Measurements from ENCODE around the gene ROBO1. TPM values are rescaled to one million over a fixed set of nuclear protein-coding genes. Genes with fewer than 3 reads are reported as not detected.

ROBO1 gene
- polyA plus RNA-seq, 4 donors = 0.81 to 12.2 (median 2.6) TPM

- WGBS, 3 donors = 79 to 88% (median 82%) methylated on average over 2 of the region's 2 CpGs
- no peaks in the 10 kb centered on the region for H3K4me1 ChIP-seq (ENCODE audit: control insufficient read depth in 3 of 3, insufficient read depth in 2 of 3, low read depth in 1 of 3, low read length in 2 of 3)
- no peak for DNase-seq
- no peaks in the 10 kb centered on the region for H3K9me3 ChIP-seq (ENCODE audit: control insufficient read depth in 2 of 2, insufficient read depth in 1 of 2, low read depth in 1 of 2, low read length in 1 of 2)
- H3K27ac ChIP-seq (ENCODE audit: low read depth in 1 of 3, low read length in 2 of 3) = no peak overlapping the region
- no peak for FAIRE-seq
- no peak overlapping the region for H3K4me3 ChIP-seq (ENCODE audit: low read depth in 1 of 3, low read length in 3 of 3)
- H3K36me3 ChIP-seq (ENCODE audit: control insufficient read depth in 3 of 3, insufficient read depth in 2 of 3, low read depth in 1 of 3, low read length in 3 of 3) = no peaks in the 10 kb centered on the region
- H3K27me3 ChIP-seq (ENCODE audit: control insufficient read depth in 3 of 3, insufficient read depth in 3 of 3, low read length in 3 of 3) = no peaks in the 10 kb centered on the region
These were observed 512.1 kb downstream of the ROBO1 start for GRCh38 chr3:79255702-79256101.

GRCh38 chr3:79255292-79255691, 512.5 kb downstream of the ROBO1 start:
- no peak overlapping the region for H3K27ac ChIP-seq (ENCODE audit: low read depth in 1 of 3, low read length in 2 of 3)
- 81 to 95% (median 88%) methylated on average over 5 of the region's 5 CpGs for WGBS, 3 donors
- no peaks in the 10 kb centered on the region for H3K9me3 ChIP-seq (ENCODE audit: control insufficient read depth in 2 of 2, insufficient read depth in 1 of 2, low read depth in 1 of 2, low read length in 1 of 2)
- no peaks in the 10 kb centered on the region for H3K4me1 ChIP-seq (ENCODE audit: control insufficient read depth in 3 of 3, insufficient read depth in 2 of 3, low read depth in 1 of 3, low read length in 2 of 3)
- H3K27me3 ChIP-seq (ENCODE audit: control insufficient read depth in 3 of 3, insufficient read depth in 3 of 3, low read length in 3 of 3) = no peaks in the 10 kb centered on the region
- no peak overlapping the region for H3K4me3 ChIP-seq (ENCODE audit: low read depth in 1 of 3, low read length in 3 of 3)
- H3K36me3 ChIP-seq (ENCODE audit: control insufficient read depth in 3 of 3, insufficient read depth in 2 of 3, low read depth in 1 of 3, low read length in 3 of 3) = no peaks in the 10 kb centered on the region
- DNase-seq = no peak
- no peak for FAIRE-seq

- no peak overlapping the region for H3K4me3 ChIP-seq (ENCODE audit: low read depth in 1 of 3, low read length in 3 of 3)
- FAIRE-seq (no peak), DNase-seq (no peak)
- no peaks in the 10 kb centered on the region for H3K4me1 ChIP-seq (ENCODE audit: control insufficient read depth in 3 of 3, insufficient read depth in 2 of 3, low read depth in 1 of 3, low read length in 2 of 3)
- WGBS, 3 donors = 74 to 85% (median 75%) methylated on average over 4 of the region's 4 CpGs
- H3K27me3 ChIP-seq (ENCODE audit: control insufficient read depth in 3 of 3, insufficient read depth in 3 of 3, low read length in 3 of 3) = no peaks in the 10 kb centered on the region
- H3K27ac ChIP-seq (ENCODE audit: low read depth in 1 of 3, low read length in 2 of 3) = no peak overlapping the region
- no peaks in the 10 kb centered on the region for H3K9me3 ChIP-seq (ENCODE audit: control insufficient read depth in 2 of 2, insufficient read depth in 1 of 2, low read depth in 1 of 2, low read length in 1 of 2)
- no peaks in the 10 kb centered on the region for H3K36me3 ChIP-seq (ENCODE audit: control insufficient read depth in 3 of 3, insufficient read depth in 2 of 3, low read depth in 1 of 3, low read length in 3 of 3)
These were observed 514.1 kb downstream of the ROBO1 start for GRCh38 chr3:79253704-79254103.

GRCh38 chr3:79253271-79253670, 514.5 kb downstream of the ROBO1 start:
- H3K27me3 ChIP-seq (ENCODE audit: control insufficient read depth in 3 of 3, insufficient read depth in 3 of 3, low read length in 3 of 3) = no peaks in the 10 kb centered on the region
- H3K9me3 ChIP-seq (ENCODE audit: control insufficient read depth in 2 of 2, insufficient read depth in 1 of 2, low read depth in 1 of 2, low read length in 1 of 2) = no peaks in the 10 kb centered on the region
- H3K36me3 ChIP-seq (ENCODE audit: control insufficient read depth in 3 of 3, insufficient read depth in 2 of 3, low read depth in 1 of 3, low read length in 3 of 3) = no peaks in the 10 kb centered on the region
- no peak overlapping the region for H3K27ac ChIP-seq (ENCODE audit: low read depth in 1 of 3, low read length in 2 of 3)
- 54 to 70% (median 59%) methylated on average over 2 of the region's 2 CpGs for WGBS, 3 donors
- FAIRE-seq = no peak
- no peak overlapping the region for H3K4me3 ChIP-seq (ENCODE audit: low read depth in 1 of 3, low read length in 3 of 3)
- H3K4me1 ChIP-seq (ENCODE audit: control insufficient read depth in 3 of 3, insufficient read depth in 2 of 3, low read depth in 1 of 3, low read length in 2 of 3) = no peaks in the 10 kb centered on the region
- no peak for DNase-seq

DNA sequence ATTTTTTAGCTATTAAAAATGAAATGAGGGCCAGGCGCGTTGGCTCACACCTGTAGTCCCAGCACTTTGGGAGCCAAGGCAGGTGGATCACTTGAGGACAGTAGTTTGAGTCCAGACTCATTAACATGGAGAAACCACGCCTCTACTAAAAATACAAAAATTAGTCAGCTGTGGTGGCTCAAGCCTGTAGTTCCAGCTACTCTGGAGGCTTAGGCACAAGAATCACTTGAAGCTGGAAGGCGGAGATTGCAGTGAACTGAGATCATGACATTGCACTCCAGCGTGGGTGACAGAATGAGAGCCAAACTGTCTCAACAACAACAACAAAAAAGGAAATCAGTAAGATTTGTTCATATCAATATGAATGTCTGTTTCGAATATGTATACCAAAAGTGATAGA, 517.1 kb downstream of the ROBO1 start:
- Histone ChIP-seq H3K9me3 (ENCODE audit: control insufficient read depth in 2 of 2, insufficient read depth in 1 of 2, low read depth in 1 of 2, low read length in 1 of 2) (no peaks in the 10 kb centered on the region), H3K27me3 (ENCODE audit: control insufficient read depth in 3 of 3, insufficient read depth in 3 of 3, low read length in 3 of 3) (no peaks in the 10 kb centered on the region), H3K4me3 (ENCODE audit: low read depth in 1 of 3, low read length in 3 of 3) (no peak overlapping the region), H3K36me3 (ENCODE audit: control insufficient read depth in 3 of 3, insufficient read depth in 2 of 3, low read depth in 1 of 3, low read length in 3 of 3) (no peaks in the 10 kb centered on the region), H3K27ac (ENCODE audit: low read depth in 1 of 3, low read length in 2 of 3) (no peak overlapping the region), H3K4me1 (ENCODE audit: control insufficient read depth in 3 of 3, insufficient read depth in 2 of 3, low read depth in 1 of 3, low read length in 2 of 3) (no peaks in the 10 kb centered on the region)
- WGBS, 3 donors = 79 to 80% (median 80%) methylated on average over 6 of the region's 6 CpGs
- DNase-seq (no peak), FAIRE-seq (no peak)

- H3K4me1 ChIP-seq (ENCODE audit: control insufficient read depth in 3 of 3, insufficient read depth in 2 of 3, low read depth in 1 of 3, low read length in 2 of 3) = no peaks in the 10 kb centered on the region
- H3K36me3 ChIP-seq (ENCODE audit: control insufficient read depth in 3 of 3, insufficient read depth in 2 of 3, low read depth in 1 of 3, low read length in 3 of 3) = no peaks in the 10 kb centered on the region
- DNase-seq = no peak
- H3K27me3 ChIP-seq (ENCODE audit: control insufficient read depth in 3 of 3, insufficient read depth in 3 of 3, low read length in 3 of 3) = no peaks in the 10 kb centered on the region
- H3K9me3 ChIP-seq (ENCODE audit: control insufficient read depth in 2 of 2, insufficient read depth in 1 of 2, low read depth in 1 of 2, low read length in 1 of 2) = no peaks in the 10 kb centered on the region
- FAIRE-seq = no peak
- H3K27ac ChIP-seq (ENCODE audit: low read depth in 1 of 3, low read length in 2 of 3) = no peak overlapping the region
- no peak overlapping the region for H3K4me3 ChIP-seq (ENCODE audit: low read depth in 1 of 3, low read length in 3 of 3)
- 62 to 85% (median 80%) methylated on average over 4 of the region's 4 CpGs for WGBS, 3 donors
These were observed 518.1 kb downstream of the ROBO1 start for GRCh38 chr3:79249701-79250100.

DNA sequence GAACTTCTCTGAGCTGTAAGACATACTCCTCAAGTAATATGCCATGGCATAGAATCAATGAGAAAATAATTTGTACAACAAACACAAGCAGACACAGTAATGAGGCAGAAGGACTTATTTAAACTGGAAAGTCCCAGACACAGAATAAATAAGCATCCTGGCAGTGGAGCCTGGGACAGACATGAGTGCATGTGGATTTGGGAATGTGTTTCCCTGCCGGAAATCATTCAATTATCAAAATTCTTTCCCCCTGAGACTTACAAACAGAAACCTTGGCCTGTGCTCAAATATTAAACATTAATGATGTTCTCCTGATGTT, 520.1 kb downstream of the ROBO1 start:
- 43 to 71% (median 45%) methylated on average over 1 of the region's 1 CpG for WGBS, 3 donors
- no peak overlapping the region for H3K4me3 ChIP-seq (ENCODE audit: low read depth in 1 of 3, low read length in 3 of 3)
- H3K27me3 ChIP-seq (ENCODE audit: control insufficient read depth in 3 of 3, insufficient read depth in 3 of 3, low read length in 3 of 3) = no peaks in the 10 kb centered on the region
- no peak overlapping the region for H3K27ac ChIP-seq (ENCODE audit: low read depth in 1 of 3, low read length in 2 of 3)
- no peaks in the 10 kb centered on the region for H3K4me1 ChIP-seq (ENCODE audit: control insufficient read depth in 3 of 3, insufficient read depth in 2 of 3, low read depth in 1 of 3, low read length in 2 of 3)
- H3K36me3 ChIP-seq (ENCODE audit: control insufficient read depth in 3 of 3, insufficient read depth in 2 of 3, low read depth in 1 of 3, low read length in 3 of 3) = no peaks in the 10 kb centered on the region
- no peak for DNase-seq
- no peak for FAIRE-seq
- H3K9me3 ChIP-seq (ENCODE audit: control insufficient read depth in 2 of 2, insufficient read depth in 1 of 2, low read depth in 1 of 2, low read length in 1 of 2) = no peaks in the 10 kb centered on the region

DNA sequence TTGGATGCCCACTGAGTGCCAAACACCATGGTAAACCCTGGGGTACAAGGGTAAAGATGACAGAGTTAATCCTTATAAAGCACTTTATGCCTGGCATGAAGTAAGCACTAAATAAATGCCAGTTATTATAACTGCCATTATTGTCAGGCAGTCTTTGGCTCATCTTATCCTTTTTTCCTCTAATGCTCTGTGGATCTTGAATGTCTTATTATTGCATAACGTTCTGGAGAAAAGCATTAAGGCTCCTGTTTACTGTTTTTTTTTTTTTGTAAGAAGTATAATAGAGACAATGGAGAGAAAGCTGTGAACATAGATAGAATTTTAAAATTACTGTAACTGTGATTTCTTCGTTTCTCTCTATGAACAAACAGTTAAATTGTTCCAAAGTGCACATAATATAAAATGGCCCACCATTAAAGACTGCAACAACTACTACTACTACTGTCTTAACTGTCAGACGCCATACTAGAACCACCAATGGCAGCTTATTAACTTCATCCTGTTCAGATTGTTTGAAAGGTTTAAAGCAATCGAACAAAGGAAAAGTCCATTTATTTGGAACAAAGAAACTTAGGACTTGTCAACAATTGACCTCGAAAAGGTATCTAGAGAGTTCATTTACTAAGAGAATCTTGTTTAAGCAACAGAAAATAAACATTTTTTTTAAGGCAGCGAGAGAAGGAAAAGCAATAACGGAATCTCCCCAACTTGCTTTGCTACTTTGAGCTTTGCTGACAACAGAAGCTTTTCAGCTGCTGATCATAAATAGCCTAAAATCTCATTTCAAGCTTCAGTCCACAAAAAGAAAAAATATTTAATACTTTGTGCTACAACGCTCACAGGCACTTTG, 520.7 kb downstream of the ROBO1 start:
- no peaks in the 10 kb centered on the region for H3K27me3 ChIP-seq (ENCODE audit: control insufficient read depth in 3 of 3, insufficient read depth in 3 of 3, low read length in 3 of 3)
- H3K4me1 ChIP-seq (ENCODE audit: control insufficient read depth in 3 of 3, insufficient read depth in 2 of 3, low read depth in 1 of 3, low read length in 2 of 3) = no peaks in the 10 kb centered on the region
- DNase-seq (peak in 1 of 2 donors; percentile 10), FAIRE-seq (no peak)
- 34 to 52% (median 51%) methylated on average over 8 of the region's 8 CpGs for WGBS, 3 donors
- no peaks in the 10 kb centered on the region for H3K9me3 ChIP-seq (ENCODE audit: control insufficient read depth in 2 of 2, insufficient read depth in 1 of 2, low read depth in 1 of 2, low read length in 1 of 2)
- no peak overlapping the region for H3K27ac ChIP-seq (ENCODE audit: low read depth in 1 of 3, low read length in 2 of 3)
- no peaks in the 10 kb centered on the region for H3K36me3 ChIP-seq (ENCODE audit: control insufficient read depth in 3 of 3, insufficient read depth in 2 of 3, low read depth in 1 of 3, low read length in 3 of 3)
- H3K4me3 ChIP-seq (ENCODE audit: low read depth in 1 of 3, low read length in 3 of 3) = no peak overlapping the region

Measured in small intestine (tissue), 7 donors.